Calu3 (cell line): ENCODE results near the gene CLDN12. TPM values are rescaled to one million over a fixed set of nuclear protein-coding genes. Genes with fewer than 3 reads are reported as not detected.
"Not testable (repeated sequence)": the region's sequence is repeated elsewhere in the genome, so short reads cannot be mapped to it uniquely, and the experiment has no call there.

Experiments
- BruUV-seq: library from RNA; stranded (reverse); fragments of 400-500 nt; replicated peaks from 2 replicates; lab custom pipeline; 2021; lab: Mats Ljungman, UMichigan
- CTCF ChIA-PET: fragments of 300-600 bp; sonication (Branson Sonifier 250); formaldehyde crosslinking; loops from one replicate; lab custom pipeline; 2022; ENCODE audit warnings: antibody characterized with exemption; lab: Charles Lee
- DNase-seq: peaks from one replicate; pipeline ENCODE4 v3.0.0; 2022
- H3K27ac Mint-ChIP-seq: one replicate; pipeline ENCODE4 v1.8.0; 2022; ENCODE audit warnings: mixed read lengths; ENCODE audit not compliant: unreplicated experiment
- H3K27me3 Mint-ChIP-seq: one replicate; pipeline ENCODE4 v1.8.0; 2022; ENCODE audit warnings: mixed read lengths; ENCODE audit not compliant: unreplicated experiment
- H3K36me3 Mint-ChIP-seq: one replicate; pipeline ENCODE4 v1.8.0; 2022; ENCODE audit warnings: mild to moderate bottlenecking, moderate library complexity, mixed read lengths; ENCODE audit not compliant: insufficient read depth, unreplicated experiment
- H3K4me1 Mint-ChIP-seq: one replicate; pipeline ENCODE4 v1.8.0; 2022; ENCODE audit warnings: mild to moderate bottlenecking, low read depth, mixed read lengths; ENCODE audit not compliant: unreplicated experiment
- H3K4me3 Mint-ChIP-seq: one replicate; pipeline ENCODE4 v1.8.0; 2022; ENCODE audit warnings: mild to moderate bottlenecking, low read depth, moderate library complexity, mixed read lengths; ENCODE audit not compliant: unreplicated experiment
- H3K9me3 Mint-ChIP-seq: one replicate; pipeline ENCODE4 v1.8.0; 2022; ENCODE audit warnings: low read depth, mixed read lengths; ENCODE audit not compliant: unreplicated experiment
- intact Hi-C: fragments of 100-400 bp; cut with micrococcal nuclease; formaldehyde crosslinking; loops from one replicate; pipeline ENCODE4 v1.10.0; 2022; ENCODE audit not compliant: unreplicated experiment
- total RNA-seq: library from RNA; stranded (reverse); gene quantifications from 2 replicates; pipeline ENCODE4 v1.2.3, GENCODE V29; 2022
- TF ChIP-seq, protein P1 (sequence below): fragments of 200-600 bp; IDR thresholded peaks from one replicate; pipeline ENCODE4 v1.8.0; 2022; ENCODE audit warnings: antibody characterized with exemption; ENCODE audit not compliant: unreplicated experiment

CLDN12 gene
- total RNA-seq, 1 experiment from 2014 or later = 37.3 TPM

DNA sequence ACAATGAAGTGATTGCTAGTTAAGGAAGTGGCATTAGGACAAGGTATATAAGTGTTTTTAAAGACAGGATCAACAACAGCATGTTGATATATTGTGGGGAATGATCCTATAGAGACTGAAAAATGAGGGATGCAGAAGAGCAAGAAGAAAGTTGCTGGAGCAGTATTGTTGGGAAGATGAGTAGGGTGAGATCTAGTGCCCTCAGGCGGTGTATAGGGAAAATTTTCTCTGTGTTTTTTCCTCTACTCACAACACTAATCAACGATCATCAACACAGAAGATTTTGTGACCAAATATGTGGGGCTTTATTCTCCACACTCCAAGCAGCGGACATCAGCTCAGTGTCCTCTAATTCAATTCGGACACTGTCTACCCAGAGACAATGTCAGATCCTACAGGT, 56.6 kb downstream of the CLDN12 start:
- H3K4me3 Mint-ChIP-seq = no peak overlapping the region
- TF ChIP-seq, protein P1, sequence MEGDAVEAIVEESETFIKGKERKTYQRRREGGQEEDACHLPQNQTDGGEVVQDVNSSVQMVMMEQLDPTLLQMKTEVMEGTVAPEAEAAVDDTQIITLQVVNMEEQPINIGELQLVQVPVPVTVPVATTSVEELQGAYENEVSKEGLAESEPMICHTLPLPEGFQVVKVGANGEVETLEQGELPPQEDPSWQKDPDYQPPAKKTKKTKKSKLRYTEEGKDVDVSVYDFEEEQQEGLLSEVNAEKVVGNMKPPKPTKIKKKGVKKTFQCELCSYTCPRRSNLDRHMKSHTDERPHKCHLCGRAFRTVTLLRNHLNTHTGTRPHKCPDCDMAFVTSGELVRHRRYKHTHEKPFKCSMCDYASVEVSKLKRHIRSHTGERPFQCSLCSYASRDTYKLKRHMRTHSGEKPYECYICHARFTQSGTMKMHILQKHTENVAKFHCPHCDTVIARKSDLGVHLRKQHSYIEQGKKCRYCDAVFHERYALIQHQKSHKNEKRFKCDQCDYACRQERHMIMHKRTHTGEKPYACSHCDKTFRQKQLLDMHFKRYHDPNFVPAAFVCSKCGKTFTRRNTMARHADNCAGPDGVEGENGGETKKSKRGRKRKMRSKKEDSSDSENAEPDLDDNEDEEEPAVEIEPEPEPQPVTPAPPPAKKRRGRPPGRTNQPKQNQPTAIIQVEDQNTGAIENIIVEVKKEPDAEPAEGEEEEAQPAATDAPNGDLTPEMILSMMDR = no peak
- CTCF ChIA-PET = no interaction called here
- H3K27me3 Mint-ChIP-seq = no peaks in the 10 kb centered on the region
- BruUV-seq = no TSS peak
- H3K27ac Mint-ChIP-seq = no peak overlapping the region
- H3K36me3 Mint-ChIP-seq = no peaks in the 10 kb centered on the region
- H3K9me3 Mint-ChIP-seq = peaks cover 2% of the 10 kb centered on the region
- no peak for DNase-seq
- H3K4me1 Mint-ChIP-seq = peaks cover 17% of the 10 kb centered on the region
- intact Hi-C loops = loop anchor here (5.0 kb wide), 1 partner anchor 132 kb away; no protein-coding TSS in a partner anchor

DNA sequence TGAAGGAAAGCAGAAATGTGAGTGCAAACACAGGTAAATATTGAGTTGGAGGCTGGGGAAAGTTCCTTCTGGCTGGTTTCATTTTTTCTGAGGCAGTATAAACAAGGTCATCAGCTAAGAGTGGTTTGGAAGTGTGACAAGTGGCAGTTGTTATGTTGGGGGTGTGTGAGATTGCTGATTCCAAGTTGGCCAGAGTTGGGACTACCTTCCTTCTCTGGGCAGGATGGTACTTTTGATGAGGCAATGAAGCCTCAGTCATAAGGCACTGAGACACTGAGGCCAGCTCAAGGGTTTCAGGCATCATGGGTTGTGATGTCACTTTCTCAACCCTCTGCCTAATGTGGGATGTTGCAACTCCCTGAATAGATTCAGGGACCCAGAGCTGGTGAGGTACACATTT, 58.0 kb downstream of the CLDN12 start:
- peaks cover 5% of the 10 kb centered on the region for H3K9me3 Mint-ChIP-seq
- no TSS peak for BruUV-seq
- H3K36me3 Mint-ChIP-seq = no peaks in the 10 kb centered on the region
- no peak overlapping the region for H3K4me3 Mint-ChIP-seq
- H3K27me3 Mint-ChIP-seq = no peaks in the 10 kb centered on the region
- peaks cover 9% of the 10 kb centered on the region for H3K4me1 Mint-ChIP-seq
- intact Hi-C loops = no loop called here
- CTCF ChIA-PET = no interaction called here
- H3K27ac Mint-ChIP-seq = no peak overlapping the region
- TF ChIP-seq, protein P1 = no peak
- DNase-seq = no peak

DNA sequence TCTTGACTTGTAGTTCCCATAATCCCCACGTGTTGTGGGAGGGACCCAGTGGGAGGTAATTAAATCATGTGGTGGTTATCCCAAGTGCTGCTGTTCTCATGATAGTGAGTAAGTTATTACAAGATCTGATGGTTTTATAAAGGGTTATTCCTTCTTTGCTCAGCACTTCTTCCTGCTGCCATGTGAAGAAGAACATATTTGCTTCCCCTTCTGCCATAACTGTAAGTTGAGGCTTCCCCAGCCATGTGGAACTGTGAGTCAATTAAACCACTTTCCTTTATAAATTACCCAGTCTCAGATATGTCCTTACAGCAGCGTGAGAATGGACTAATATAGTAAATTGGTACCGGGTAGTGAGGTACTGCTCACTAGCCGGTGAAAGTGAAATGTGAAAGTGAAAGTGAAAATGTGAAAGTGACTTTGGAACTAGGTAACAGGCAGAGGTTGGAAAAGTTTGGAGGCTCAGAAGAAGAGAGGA, 59.9 kb downstream of the CLDN12 start:
- H3K4me3 Mint-ChIP-seq = peak overlapping the region; percentile 57
- H3K27ac Mint-ChIP-seq = peak overlapping the region; percentile 52
- DNase-seq, BruUV-seq, H3K4me1 Mint-ChIP-seq, H3K27me3 Mint-ChIP-seq, H3K9me3 Mint-ChIP-seq, CTCF ChIA-PET, intact Hi-C loops, H3K36me3 Mint-ChIP-seq: not testable (repeated sequence)

Other genes with a start within 250 kb of the CLDN12 start
- gene STEAP1, start 249.0 kb upstream of the CLDN12 start, total RNA-seq = 41.5 and 41.8 TPM in 2 replicates
- gene STEAP2, start 191.7 kb upstream of the CLDN12 start, total RNA-seq = 38.5 and 38.7 TPM in 2 replicates
- 3.4 and 4.6 TPM in 2 replicates for gene CFAP69, start 158.3 kb upstream of the CLDN12 start, total RNA-seq
- not detected in 2 replicates for gene FAM237B, start 82.2 kb upstream of the CLDN12 start, total RNA-seq
- gene GTPBP10, start 56.7 kb upstream of the CLDN12 start, total RNA-seq = 22.5 and 25.0 TPM in 2 replicates
- gene PTTG1IP2, start 66.2 kb downstream of the CLDN12 start, total RNA-seq = not detected in 2 replicates
- gene CDK14, start 192.9 kb downstream of the CLDN12 start, total RNA-seq = 29.4 and 31.4 TPM in 2 replicates